GM03348 (cell line): ENCODE results near the gene NOL8.

Experiments used
- DNase-seq: peaks from one replicate; pipeline ENCODE4 v3.0.0; 2012; ENCODE audit warnings: low spot score

NOL8 gene

GRCh38 chr9:92266486-92266885, 58.7 kb downstream of the NOL8 start:
- no peak for DNase-seq

- DNase-seq, result peak; percentile 26
These were observed 60.0 kb downstream of the NOL8 start for GRCh38 chr9:92265154-92265553.

GRCh38 chr9:92263131-92263530, 62.0 kb downstream of the NOL8 start:
- no peak for DNase-seq

GRCh38 chr9:92257327-92257726, 67.8 kb downstream of the NOL8 start:
- no peak for DNase-seq

- no peak for DNase-seq
These were observed 70.5 kb downstream of the NOL8 start for GRCh38 chr9:92254381-92255337.

GRCh38 chr9:92253656-92254055, 71.5 kb downstream of the NOL8 start:
- no peak for DNase-seq

- DNase-seq, result no peak
These were observed 77.2 kb downstream of the NOL8 start for GRCh38 chr9:92247981-92248380.
